Stimulated activated memory B cell treated with anti-CD40 and anti-IgM and Interleukin-4, amounts not matched to agents 10 μg/mL and 1 μg/mL and 100 μg/mL, for 72 hours (primary cell): ENCODE data around the gene SLC5A10.
"Not testable (repeated sequence)": the region's sequence is repeated elsewhere in the genome, so short reads cannot be mapped to it uniquely, and the experiment has no call there.

Source experiments
- ATAC-seq: fragments of 150-1000 bp; cut with Tn5 transposase; 2 replicates; pipeline ENCODE4 v1.10.0; 2021
- H3K27ac Mint-ChIP-seq: one replicate; pipeline ENCODE4 v1.8.0; 2022; ENCODE audit warnings: mild to moderate bottlenecking, mixed read lengths
- H3K27me3 Mint-ChIP-seq: one replicate; pipeline ENCODE4 v1.8.0; 2022; ENCODE audit warnings: mixed read lengths
- H3K36me3 Mint-ChIP-seq: one replicate; pipeline ENCODE4 v1.8.0; 2022; ENCODE audit warnings: mixed read lengths
- H3K4me1 Mint-ChIP-seq: one replicate; pipeline ENCODE4 v1.8.0; 2022; ENCODE audit warnings: mixed read lengths
- H3K4me3 Mint-ChIP-seq: one replicate; pipeline ENCODE4 v1.8.0; 2022; ENCODE audit warnings: mild to moderate bottlenecking, moderate library complexity, mixed read lengths
- H3K9me3 Mint-ChIP-seq: one replicate; pipeline ENCODE4 v1.8.0; 2022; ENCODE audit warnings: mixed read lengths

SLC5A10 gene

GRCh38 chr17:18956021-18956420 lies 4.1 kb downstream of the SLC5A10 start:
- not testable (repeated sequence) for H3K27me3 Mint-ChIP-seq, H3K4me3 Mint-ChIP-seq, ATAC-seq

GRCh38 chr17:18956581-18956980 lies 4.6 kb downstream of the SLC5A10 start:
- H3K9me3 Mint-ChIP-seq = no peaks in the 10 kb centered on the region
- no peaks in the 10 kb centered on the region for H3K27me3 Mint-ChIP-seq
- H3K4me3 Mint-ChIP-seq = no peak overlapping the region
- no peak overlapping the region for H3K27ac Mint-ChIP-seq
- ATAC-seq = no peak
- no peaks in the 10 kb centered on the region for H3K36me3 Mint-ChIP-seq
- H3K4me1 Mint-ChIP-seq = peaks cover 18% of the 10 kb centered on the region

More at GRCh38 chr17:18956021-18956420, 4.1 kb downstream of the SLC5A10 start:
- H3K27ac Mint-ChIP-seq, H3K9me3 Mint-ChIP-seq, H3K36me3 Mint-ChIP-seq: not testable (repeated sequence)
- peaks cover 12% of the 10 kb centered on the region for H3K4me1 Mint-ChIP-seq

- no peaks in the 10 kb centered on the region for H3K27me3 Mint-ChIP-seq
- ATAC-seq = no peak
- no peak overlapping the region for H3K4me3 Mint-ChIP-seq
- peaks cover 26% of the 10 kb centered on the region for H3K4me1 Mint-ChIP-seq
- no peaks in the 10 kb centered on the region for H3K36me3 Mint-ChIP-seq
- no peaks in the 10 kb centered on the region for H3K9me3 Mint-ChIP-seq
- no peak overlapping the region for H3K27ac Mint-ChIP-seq
These were observed 5.9 kb downstream of the SLC5A10 start for GRCh38 chr17:18957831-18958230.

DNA sequence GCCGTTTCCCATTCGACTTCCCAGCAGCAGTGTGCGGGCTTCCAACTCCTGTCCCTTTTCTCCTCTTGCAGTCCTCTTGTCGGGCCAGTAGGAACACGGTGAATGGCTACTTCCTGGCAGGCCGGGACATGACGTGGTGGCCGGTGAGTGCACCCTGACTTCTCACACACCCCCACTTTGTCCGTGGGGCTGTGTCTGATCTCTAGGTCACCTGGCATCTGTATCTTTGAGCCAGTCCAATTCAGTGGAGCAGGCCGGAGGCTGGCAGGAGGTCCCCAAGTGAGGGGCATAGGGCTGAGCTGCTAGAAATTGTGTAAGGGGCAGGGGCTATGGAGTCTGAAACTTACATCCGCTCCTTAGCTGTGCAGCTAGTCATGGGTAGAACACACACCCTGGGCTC lies 6.6 kb downstream of the SLC5A10 start:
- Mint-ChIP-seq H3K9me3 (no peaks in the 10 kb centered on the region), H3K27me3 (no peaks in the 10 kb centered on the region), H3K36me3 (no peaks in the 10 kb centered on the region), H3K27ac (no peak overlapping the region), H3K4me1 (peaks cover 26% of the 10 kb centered on the region), H3K4me3 (no peak overlapping the region)
- no peak for ATAC-seq

- no peak for ATAC-seq
- H3K36me3 Mint-ChIP-seq = no peaks in the 10 kb centered on the region
- H3K27ac Mint-ChIP-seq = no peak overlapping the region
- no peaks in the 10 kb centered on the region for H3K27me3 Mint-ChIP-seq
- no peaks in the 10 kb centered on the region for H3K9me3 Mint-ChIP-seq
- peaks cover 26% of the 10 kb centered on the region for H3K4me1 Mint-ChIP-seq
- no peak overlapping the region for H3K4me3 Mint-ChIP-seq
These were observed 7.3 kb downstream of the SLC5A10 start for GRCh38 chr17:18959071-18959844.

DNA sequence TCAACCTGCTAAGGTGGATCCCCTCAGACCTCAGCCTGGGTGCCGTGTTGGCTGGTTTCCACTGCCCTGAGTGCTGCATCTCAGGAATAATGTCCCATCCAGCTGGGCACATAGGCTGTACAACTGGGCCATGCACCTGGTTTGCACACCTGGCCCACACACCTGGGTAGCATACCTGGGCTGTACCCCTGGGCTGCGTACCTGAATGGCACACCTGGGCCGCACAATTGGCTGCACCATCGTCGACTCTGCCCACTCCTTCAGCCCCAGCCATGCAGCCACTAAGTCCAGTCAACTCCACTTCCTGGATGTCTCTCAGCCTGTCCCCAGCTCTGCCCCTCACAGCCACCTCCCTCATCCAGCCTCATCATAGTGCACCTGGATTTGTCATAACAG lies 7.9 kb downstream of the SLC5A10 start:
- H3K4me3 Mint-ChIP-seq = no peak overlapping the region
- H3K4me1 Mint-ChIP-seq = peaks cover 26% of the 10 kb centered on the region
- no peaks in the 10 kb centered on the region for H3K9me3 Mint-ChIP-seq
- ATAC-seq = no peak
- no peaks in the 10 kb centered on the region for H3K27me3 Mint-ChIP-seq
- no peaks in the 10 kb centered on the region for H3K36me3 Mint-ChIP-seq
- H3K27ac Mint-ChIP-seq = no peak overlapping the region

- Mint-ChIP-seq H3K4me3 (no peak overlapping the region), H3K4me1 (peaks cover 25% of the 10 kb centered on the region), H3K36me3 (no peaks in the 10 kb centered on the region), H3K9me3 (no peaks in the 10 kb centered on the region), H3K27me3 (no peaks in the 10 kb centered on the region), H3K27ac (peak overlapping the region; percentile 25)
- ATAC-seq = no peak
These were observed 8.3 kb downstream of the SLC5A10 start for GRCh38 chr17:18960241-18960665.

GRCh38 chr17:18960803-18961511 lies 9.0 kb downstream of the SLC5A10 start:
- ATAC-seq = peak; percentile 87
- Mint-ChIP-seq H3K36me3 (no peaks in the 10 kb centered on the region), H3K4me1 (peaks cover 20% of the 10 kb centered on the region), H3K27ac (peak overlapping the region; percentile 25), H3K9me3 (no peaks in the 10 kb centered on the region), H3K4me3 (no peak overlapping the region), H3K27me3 (no peaks in the 10 kb centered on the region)

DNA sequence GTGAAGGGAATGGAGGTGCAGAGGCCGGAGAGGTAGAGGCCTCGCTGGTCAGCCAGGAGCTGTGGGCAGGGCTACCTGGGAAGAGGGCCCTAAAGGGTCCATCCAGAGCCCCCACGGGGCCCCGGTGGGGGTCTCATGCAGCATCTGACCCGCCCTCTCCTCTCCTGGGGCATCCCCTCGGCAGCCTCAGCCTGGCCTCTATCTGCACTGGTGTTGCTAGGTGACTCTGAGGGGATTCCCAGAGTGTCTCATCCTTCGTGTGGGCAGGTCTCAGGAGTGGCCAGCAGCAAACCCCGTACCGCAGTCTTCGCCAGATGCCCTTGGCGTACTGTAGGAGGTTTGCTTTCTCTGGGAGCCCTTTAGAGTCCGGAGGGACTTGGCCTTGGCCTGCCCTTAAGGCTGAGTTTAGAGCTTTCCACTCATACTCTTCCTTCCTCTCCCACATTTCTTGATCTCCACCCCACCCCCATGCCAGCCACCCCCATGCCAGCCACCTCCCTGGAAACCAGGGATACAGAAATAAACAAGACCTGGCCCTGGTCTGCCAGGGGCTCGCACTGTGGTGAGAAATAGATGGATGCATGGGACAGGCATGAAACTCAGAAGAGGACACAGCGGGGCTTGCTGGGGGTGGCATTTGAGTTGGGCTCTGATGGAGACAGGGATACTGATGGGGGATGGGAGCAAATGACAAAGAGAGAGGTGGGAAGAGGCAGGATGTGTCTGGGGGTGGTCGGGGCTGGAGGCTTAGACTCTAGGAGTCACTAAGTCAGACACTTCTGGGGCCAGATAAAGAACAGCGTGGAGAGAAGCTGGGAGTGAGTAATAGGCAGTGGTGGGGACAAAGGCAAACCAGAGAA lies 9.9 kb downstream of the SLC5A10 start:
- Mint-ChIP-seq H3K36me3 (no peaks in the 10 kb centered on the region), H3K27me3 (no peaks in the 10 kb centered on the region), H3K4me3 (no peak overlapping the region), H3K9me3 (no peaks in the 10 kb centered on the region), H3K4me1 (peaks cover 20% of the 10 kb centered on the region), H3K27ac (peak overlapping the region; percentile 25)
- peak; percentile 67 for ATAC-seq

DNA sequence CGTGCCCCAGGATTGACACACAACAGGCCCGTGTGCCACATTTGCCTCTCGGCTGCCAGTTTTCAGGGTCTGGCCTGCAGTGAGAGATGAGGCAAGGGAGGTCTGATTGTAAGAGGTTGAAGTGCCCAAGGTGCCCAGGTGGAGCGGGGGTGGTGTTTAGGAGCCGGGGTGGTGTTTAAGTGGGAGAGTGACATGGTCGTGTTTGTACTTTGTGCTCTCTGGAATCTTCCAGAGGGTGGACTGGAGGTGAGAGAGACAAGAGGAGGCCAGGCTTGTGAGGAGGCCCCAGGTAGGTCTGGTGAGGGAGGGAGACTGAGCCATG lies 10.5 kb downstream of the SLC5A10 start:
- Mint-ChIP-seq H3K27me3 (no peaks in the 10 kb centered on the region), H3K27ac (peak overlapping the region; percentile 25), H3K4me1 (peaks cover 20% of the 10 kb centered on the region), H3K9me3 (no peaks in the 10 kb centered on the region), H3K4me3 (no peak overlapping the region), H3K36me3 (no peaks in the 10 kb centered on the region)
- no peak for ATAC-seq

GRCh38 chr17:18963126-18964017 lies 11.4 kb downstream of the SLC5A10 start:
- Mint-ChIP-seq H3K4me1 (peaks cover 20% of the 10 kb centered on the region), H3K9me3 (no peaks in the 10 kb centered on the region), H3K27me3 (no peaks in the 10 kb centered on the region), H3K4me3 (no peak overlapping the region), H3K27ac (no peak overlapping the region), H3K36me3 (no peaks in the 10 kb centered on the region)
- ATAC-seq = no peak

DNA sequence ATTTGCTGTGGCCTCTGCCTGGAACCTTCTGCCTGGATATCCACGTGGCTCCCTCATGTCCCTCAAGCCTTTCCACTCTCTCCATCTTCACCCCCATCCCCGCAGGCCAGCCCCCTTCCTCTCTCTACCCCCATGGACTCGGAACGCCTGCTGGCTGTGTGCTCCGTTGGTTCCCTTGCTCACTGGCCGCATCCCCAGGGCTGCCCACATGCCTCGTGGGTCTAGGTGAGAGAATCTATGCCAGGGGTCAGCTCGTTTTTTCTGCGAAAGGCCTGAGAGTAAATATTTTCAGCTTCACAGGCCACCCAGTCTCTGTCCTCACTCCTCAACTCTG lies 12.0 kb downstream of the SLC5A10 start:
- H3K4me1 Mint-ChIP-seq = peaks cover 20% of the 10 kb centered on the region
- no peaks in the 10 kb centered on the region for H3K9me3 Mint-ChIP-seq
- H3K27ac Mint-ChIP-seq = no peak overlapping the region
- no peaks in the 10 kb centered on the region for H3K27me3 Mint-ChIP-seq
- H3K4me3 Mint-ChIP-seq = no peak overlapping the region
- H3K36me3 Mint-ChIP-seq = no peaks in the 10 kb centered on the region
- ATAC-seq = no peak

- Mint-ChIP-seq H3K9me3 (no peaks in the 10 kb centered on the region), H3K4me1 (peaks cover 20% of the 10 kb centered on the region), H3K27me3 (no peaks in the 10 kb centered on the region), H3K36me3 (peaks cover 4% of the 10 kb centered on the region), H3K27ac (no peak overlapping the region), H3K4me3 (no peak overlapping the region)
- no peak for ATAC-seq
These were observed 12.6 kb downstream of the SLC5A10 start for GRCh38 chr17:18964550-18964949.

DNA sequence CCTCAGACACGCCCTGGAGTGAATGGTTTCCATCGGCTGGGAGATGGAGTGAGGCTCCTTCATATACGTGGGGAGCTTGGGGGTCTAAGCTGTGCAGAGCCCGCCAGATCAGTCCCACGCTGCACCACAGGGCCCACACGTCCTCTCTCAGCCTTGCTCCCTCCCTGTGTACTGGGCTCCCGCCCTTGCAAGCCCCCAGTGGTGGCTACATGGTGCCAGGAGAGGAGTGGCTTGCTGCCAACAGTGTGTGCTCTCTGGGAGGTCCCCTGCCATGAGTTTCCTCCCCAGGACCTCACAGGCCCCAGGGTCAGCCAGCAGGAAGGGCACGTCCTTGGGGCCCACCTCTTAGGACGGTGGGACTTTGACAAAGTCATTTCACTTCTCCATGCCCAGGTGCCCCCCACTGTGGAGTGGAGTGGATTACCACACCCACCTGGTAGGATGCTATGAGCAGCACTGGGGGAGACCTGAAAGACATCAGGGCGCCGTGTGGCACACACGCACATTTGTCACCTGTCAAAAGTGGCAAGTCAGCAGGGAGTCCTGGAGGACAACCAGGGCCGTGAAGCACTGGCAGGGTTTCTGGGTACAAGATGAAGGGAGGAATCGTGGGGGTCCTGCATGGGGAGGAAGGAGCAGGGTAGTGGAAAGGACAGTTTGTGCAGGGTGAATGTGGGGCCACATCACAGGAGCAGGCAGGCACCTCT lies 13.7 kb downstream of the SLC5A10 start:
- no peaks in the 10 kb centered on the region for H3K9me3 Mint-ChIP-seq
- no peak overlapping the region for H3K27ac Mint-ChIP-seq
- no peaks in the 10 kb centered on the region for H3K27me3 Mint-ChIP-seq
- H3K4me3 Mint-ChIP-seq = no peak overlapping the region
- ATAC-seq = no peak
- H3K4me1 Mint-ChIP-seq = peaks cover 17% of the 10 kb centered on the region
- H3K36me3 Mint-ChIP-seq = peaks cover 8% of the 10 kb centered on the region
